Fibroblast of pulmonary artery (primary cell): Measurements from ENCODE around the gene SGCD.

Experiments used
- DNase-seq: peaks from one replicate; pipeline ENCODE4 v3.0.0-alpha.2; 2010; ENCODE audit warnings: low read depth
- H3K4me3 ChIP-seq: replicated peaks from 2 replicates; pipeline ENCODE4 v1.5.1; 2011; ENCODE audit warnings: low read depth, mild to moderate bottlenecking, control low read depth, low read length, moderate library complexity
- CTCF ChIP-seq: IDR thresholded peaks from 2 replicates; pipeline ENCODE4 v1.5.1; 2011; ENCODE audit warnings: mild to moderate bottlenecking, control low read depth, low read length, inconsistent platforms; ENCODE audit errors: missing control alignments

SGCD gene

DNA sequence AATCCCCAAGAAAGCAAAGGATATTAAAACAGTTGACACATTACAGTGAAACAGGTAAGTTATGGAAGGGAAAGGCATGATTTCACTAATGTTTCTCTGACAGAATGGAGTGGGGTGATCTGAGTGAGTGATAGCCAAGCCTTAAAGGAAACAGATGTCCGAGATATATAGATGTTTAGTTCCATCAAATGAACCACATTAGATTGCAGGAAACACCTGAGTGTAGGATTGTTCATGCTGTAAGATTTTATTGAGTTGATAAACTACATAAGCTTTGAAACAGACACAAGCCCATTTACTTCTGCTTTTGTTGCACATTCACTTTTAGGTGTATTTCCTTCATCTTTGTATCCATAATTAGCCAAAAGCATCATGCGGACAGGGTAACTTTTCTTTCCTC lies 356.0 kb downstream of the SGCD start:
- no peak for DNase-seq
- no peak overlapping the region for H3K4me3 ChIP-seq
- no peak for TF ChIP-seq CTCF

GRCh38 chr5:156683509-156683908 lies 356.5 kb downstream of the SGCD start:
- no peak for DNase-seq
- no peak overlapping the region for H3K4me3 ChIP-seq
- no peak for TF ChIP-seq CTCF

DNA sequence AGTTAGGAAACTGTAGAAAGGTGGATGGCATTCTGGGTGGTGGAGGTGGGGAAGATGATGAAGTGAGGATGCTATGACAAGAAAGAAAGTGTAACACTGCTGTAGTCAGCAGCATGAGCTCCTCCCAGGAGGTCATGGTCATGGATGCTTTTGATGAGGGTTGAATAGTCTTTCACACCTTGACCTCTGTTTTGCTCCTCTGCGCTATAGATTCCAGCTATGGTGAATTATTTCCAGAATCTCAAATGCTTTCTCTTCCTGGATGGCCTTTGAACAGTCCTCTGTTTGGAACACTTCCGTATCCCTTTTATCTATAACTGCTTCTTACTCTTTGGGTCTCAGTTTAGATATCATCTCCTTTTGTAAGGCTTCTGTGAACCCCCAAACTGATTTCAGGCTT lies 357.3 kb downstream of the SGCD start:
- DNase-seq = no peak
- TF ChIP-seq CTCF = no peak
- no peak overlapping the region for H3K4me3 ChIP-seq

- no peak overlapping the region for H3K4me3 ChIP-seq
- no peak for TF ChIP-seq CTCF
Measured at GRCh38 chr5:156685481-156685880, 358.5 kb downstream of the SGCD start.

GRCh38 chr5:156686380-156686779 lies 359.4 kb downstream of the SGCD start:
- no peak for TF ChIP-seq CTCF
- no peak for DNase-seq
- H3K4me3 ChIP-seq = no peak overlapping the region

More at GRCh38 chr5:156685481-156685880, 358.5 kb downstream of the SGCD start:
- no peak for DNase-seq

- no peak overlapping the region for H3K4me3 ChIP-seq
- DNase-seq = no peak
- no peak for TF ChIP-seq CTCF
Measured at GRCh38 chr5:156686796-156687195, 359.8 kb downstream of the SGCD start.

GRCh38 chr5:156687514-156687913 lies 360.6 kb downstream of the SGCD start:
- no peak overlapping the region for H3K4me3 ChIP-seq
- no peak for DNase-seq
- no peak for TF ChIP-seq CTCF
